HG02571 (cell line): ENCODE data around the gene C6orf89.
"Not testable (repeated sequence)": the region's sequence is repeated elsewhere in the genome, so short reads cannot be mapped to it uniquely, and the experiment has no call there.

ENCODE experiments used
- ATAC-seq: cut with Tn5 transposase; IDR thresholded peaks from one replicate; pipeline ENCODE4 v1.9.1; 2021; ENCODE audit warnings: mild to moderate bottlenecking, moderate library complexity; ENCODE audit not compliant: unreplicated experiment

The C6orf89 gene

DNA sequence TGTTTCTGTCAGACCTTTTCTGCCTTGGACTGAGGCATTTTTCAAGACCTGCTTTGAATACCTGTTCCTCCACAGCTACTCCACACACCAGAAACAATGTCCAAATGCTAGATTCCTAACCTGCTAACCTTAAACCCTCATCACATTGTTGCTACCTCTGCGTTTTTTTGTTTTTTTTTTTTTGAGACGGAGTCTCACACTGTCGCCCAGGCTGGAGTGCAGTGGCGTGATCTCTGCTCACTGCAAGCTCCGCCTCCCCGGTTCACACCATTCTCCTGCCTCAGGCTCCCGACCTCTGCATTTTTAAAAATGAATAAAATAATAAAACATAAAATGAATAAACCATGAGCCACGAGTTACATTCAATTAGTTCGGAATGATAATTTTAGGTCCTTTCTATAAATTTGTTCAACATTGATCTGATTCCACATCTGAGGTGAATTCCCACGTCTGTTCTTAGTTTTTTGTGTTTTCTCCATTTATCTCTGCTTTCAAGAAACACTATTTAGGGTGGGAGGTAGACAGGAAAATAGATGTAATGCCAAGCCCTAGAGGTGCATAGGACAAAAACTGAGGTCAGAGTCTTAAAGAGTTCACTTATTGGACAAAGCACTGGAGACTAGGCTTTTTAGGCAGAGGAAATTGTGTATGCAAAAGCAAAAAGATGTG, 1.3 kb downstream of the C6orf89 start:
- no peak for ATAC-seq

DNA sequence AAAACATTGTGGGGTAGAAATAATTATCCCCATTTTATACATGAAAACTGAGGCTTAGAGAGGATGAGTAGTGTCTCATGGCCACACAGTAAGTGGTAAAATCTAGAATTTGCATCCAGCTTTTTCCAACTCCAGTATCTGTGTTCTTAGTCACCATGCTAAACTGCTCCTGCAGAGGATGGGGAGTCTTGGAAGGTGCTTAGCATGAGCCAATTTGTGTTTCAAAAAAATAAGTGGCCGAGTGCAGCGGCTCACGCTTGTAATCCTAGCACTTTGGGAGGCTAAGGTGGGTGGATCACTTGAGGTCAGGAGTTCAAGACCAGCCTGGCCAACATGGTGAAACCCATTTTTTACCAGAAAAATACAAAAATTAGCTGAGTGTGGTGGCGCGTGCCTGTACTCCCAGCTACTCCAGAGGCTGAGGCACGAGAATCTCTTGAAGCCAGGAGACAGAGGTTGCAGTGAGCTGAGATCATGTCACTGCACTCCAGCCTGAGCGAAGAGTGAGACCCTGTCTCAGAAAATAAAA, 2.4 kb downstream of the C6orf89 start:
- ATAC-seq = no peak

DNA sequence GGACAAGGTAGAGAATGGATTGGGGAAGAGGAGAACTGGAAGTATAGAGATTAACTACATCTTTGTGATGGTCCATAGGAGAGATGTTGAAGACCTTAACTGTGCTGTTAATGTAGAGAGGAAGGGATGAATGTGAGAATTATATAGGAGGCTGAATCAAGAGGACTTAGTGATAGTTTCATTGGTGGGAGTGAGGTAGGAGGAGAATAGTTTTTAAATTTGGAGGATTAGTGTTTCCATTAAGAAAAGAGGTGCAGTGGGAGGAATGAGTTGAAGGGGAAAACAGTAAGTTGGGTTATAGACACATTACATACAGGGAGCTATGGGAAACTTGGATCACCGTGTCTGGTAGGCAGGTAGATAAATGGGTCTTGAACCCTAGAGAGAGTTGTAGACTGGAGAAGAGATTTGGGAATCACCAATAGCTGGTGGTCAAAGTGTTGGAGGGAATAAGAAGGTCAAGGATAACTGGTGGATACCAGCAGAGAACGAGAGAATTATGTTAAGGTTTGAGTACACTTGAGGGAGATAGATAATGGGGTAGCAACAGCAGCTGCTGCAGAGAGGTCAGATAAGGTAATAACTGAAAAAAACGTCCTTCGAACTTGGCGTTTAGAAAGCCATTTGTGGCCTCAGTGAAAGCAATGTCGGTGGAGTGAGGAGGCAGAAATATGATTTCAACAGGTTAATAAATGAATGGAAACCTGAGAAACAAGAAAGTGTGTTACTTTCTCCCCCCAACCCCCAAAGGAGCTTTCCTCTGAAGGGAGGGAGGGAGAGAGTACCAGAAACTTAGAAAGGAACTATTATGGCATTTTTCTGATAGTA, 3.1 kb downstream of the C6orf89 start:
- no peak for ATAC-seq

- ATAC-seq = no peak
These were observed 4.4 kb downstream of the C6orf89 start for GRCh38 chr6:36890112-36890663.

DNA sequence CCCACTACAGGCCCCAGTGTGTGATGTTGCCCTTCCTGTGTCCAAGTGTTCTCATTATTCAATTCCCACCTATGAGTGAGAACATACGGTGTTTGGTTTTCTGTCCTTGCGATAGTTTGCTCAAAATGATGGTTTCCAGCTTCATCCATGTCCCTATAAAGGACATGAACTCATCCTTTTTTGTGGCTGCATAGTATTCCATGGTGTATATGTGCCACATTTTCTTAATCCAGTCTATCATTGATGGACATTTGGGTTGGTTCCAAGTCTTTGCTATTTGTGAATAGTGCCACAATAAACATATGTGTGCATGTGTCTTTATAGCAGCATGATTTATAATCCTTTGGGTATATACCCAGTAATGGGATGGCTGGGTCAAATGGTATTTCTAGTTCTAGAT, 5.4 kb downstream of the C6orf89 start:
- ATAC-seq = not testable (repeated sequence)

DNA sequence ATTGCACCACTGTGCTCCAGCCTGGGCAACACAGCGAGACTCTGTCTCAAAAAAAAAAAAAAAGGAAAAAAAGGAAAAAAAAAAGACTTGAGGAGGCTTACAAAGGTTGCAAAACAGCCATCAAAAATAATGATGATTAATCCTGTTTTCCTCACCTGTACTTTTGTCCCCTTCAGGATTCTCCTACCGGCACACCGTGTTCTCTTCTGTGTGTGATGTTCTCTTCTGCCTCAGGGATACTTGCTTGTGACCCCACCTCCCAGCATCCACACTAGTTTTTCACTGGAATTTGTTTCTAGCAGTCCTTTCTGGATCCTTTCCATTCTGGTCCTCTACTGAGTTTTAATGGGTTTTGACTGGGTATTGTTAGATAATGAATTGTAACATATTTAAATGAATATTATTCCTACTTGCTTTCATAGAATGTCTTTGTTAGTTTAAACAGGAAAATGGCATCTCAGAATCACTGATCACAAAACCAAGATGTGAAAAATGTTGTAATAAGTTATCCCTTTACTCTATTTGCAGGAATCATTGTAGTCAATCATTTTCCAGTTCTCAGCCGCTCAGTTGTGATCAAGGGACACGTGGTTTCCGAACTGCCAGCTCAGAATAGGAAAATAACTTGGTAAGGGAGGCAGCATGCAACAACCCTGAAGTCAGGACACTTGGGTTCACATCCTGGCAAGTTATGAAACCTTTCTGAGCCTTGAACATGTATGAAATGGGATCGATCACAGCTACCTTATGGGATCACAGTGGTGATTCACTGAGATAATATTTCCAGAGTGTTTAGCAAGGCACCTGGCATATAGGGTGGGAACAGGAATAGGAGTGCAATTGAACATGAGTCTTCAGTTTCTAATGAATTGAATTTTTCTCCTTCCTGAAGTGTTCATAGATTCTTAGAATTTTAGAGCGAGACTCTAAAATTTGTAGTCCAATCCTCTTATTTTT, 8.5 kb downstream of the C6orf89 start:
- no peak for ATAC-seq

DNA sequence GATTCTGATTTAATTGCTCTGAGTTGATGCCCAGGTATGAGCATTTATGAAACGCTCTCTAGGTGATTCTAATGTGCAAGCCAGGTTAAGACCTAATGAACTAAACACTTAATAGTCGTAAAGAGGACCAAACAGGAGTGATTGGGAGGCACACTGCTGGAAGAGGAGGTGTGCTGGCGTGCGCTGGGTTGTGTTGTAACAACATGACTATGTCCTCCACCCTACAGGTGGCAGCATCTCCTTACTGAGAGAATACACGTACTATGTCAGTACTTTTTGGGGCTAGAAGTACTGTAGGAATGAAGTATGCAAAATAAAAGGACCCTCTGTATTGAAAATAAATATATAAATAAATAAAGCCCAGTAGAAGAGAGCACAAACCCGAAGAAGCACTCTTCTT, 11.9 kb downstream of the C6orf89 start:
- no peak for ATAC-seq

- ATAC-seq = no peak
These were observed 18.4 kb downstream of the C6orf89 start for GRCh38 chr6:36904114-36904513.

DNA sequence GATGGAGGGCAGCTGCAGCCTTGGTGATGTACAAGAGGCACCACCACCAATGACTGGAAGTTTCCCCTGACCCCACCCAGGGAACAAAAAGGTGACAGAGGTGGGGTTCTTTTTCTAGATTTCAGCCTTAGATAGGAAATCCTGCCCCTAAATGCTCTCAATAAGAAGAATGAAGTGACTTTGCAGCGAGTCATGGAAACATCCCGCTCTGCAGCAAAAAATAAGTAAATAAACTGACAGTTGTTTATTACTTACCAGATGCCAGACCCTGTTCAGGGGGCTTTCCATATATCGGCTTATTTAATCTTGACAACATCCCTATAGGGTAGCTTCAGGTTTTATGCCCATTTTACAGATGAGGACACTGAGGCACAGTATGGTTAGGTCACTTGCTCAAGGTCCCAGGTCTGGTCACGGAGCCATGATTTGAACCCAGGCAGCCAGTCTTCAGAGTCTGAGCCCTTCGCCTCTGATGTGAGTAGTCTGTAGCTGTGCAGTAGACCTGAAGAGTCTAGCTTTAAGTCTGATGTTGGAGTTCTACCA, 19.2 kb downstream of the C6orf89 start:
- no peak for ATAC-seq

GRCh38 chr6:36906539-36907325, 21.0 kb downstream of the C6orf89 start:
- no peak for ATAC-seq

- ATAC-seq = no peak
These were observed 22.0 kb downstream of the C6orf89 start for GRCh38 chr6:36907781-36908180.

DNA sequence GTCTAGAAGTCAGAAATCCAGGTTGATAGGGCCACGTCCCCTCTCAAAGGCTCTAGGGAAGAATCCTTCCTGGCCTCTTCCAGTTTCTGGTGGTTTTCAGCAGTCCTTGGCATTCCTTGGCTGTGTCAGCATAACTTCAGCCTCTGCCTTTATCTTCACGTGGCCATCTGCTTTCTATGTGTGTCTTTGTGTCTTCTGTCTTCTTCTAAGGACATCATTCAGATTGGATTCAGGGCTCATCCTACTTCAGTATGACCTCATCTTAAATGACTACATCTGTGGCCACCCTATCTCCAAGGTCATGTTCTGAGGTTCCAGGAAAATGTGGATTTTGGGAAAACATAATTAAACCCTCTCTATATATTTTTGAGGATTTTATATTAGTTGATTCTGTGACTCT, 23.0 kb downstream of the C6orf89 start:
- ATAC-seq = no peak

GRCh38 chr6:36912030-36912454, 26.3 kb downstream of the C6orf89 start:
- ATAC-seq = peak; percentile 13

- ATAC-seq = peak; percentile 84
These were observed 26.8 kb downstream of the C6orf89 start for GRCh38 chr6:36912586-36912985.

- no peak for ATAC-seq
These were observed 27.3 kb downstream of the C6orf89 start for GRCh38 chr6:36913082-36913481.

- ATAC-seq = no peak
These were observed 28.6 kb downstream of the C6orf89 start for GRCh38 chr6:36914227-36914794.

DNA sequence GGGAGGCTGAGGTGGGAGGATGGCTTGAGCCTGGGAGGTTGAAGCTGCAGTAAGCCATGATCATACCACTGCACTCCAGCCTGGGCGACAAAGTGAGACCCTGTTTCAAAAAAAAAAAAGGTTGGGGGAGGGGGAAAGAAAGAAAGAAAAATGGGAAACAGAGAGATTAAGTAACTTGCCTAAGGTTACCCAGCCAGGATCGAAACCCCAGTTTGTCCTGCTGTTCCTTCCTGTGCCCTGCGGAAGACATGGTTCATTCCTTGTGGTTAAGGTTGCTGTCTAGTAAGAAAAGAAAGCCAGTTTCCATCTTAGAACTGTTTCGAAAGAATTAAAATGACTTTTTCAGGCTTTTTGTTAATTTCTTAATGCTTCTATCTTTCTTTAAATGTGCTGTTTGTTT, 29.8 kb downstream of the C6orf89 start:
- ATAC-seq = no peak

- no peak for ATAC-seq
These were observed 30.4 kb downstream of the C6orf89 start for GRCh38 chr6:36916126-36916525.

DNA sequence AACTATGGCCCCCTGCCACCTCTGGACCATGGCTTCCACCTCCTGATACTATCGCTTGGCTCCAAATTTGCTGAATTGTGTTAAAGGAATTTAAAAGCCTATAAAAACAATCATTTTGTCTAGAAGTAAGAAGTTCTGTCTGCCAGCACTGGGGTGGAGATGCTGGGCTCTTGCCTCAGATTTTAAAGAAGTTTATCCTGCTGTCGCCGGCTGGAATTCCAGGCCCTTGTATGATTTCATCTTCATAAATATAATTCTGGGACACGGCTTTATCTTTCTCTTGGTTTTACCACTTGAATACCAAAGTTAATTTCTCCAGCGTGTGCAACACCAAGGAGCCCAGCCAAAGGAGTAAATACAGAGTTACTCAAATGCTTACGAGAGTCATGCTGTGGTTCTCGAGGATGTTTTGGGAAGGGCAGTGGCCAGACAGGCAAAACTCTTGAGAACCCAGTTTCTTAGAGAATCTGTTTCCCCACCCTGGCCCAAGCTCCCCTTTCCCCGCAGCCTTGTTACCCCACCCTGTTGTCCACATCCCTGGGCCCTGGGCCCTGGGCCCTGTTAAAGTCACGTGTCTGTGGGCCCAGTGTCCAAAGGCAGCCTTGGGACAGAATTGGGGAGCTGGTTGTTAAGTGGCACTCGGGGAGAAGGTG, 31.9 kb downstream of the C6orf89 start:
- no peak for ATAC-seq
